DMS53 treated with DMSO at 0.1 percent for 48 hours (cell line): Measurements from ENCODE around the gene PRRT3.
"Not testable (repeated sequence)": the region's sequence is repeated elsewhere in the genome, so short reads cannot be mapped to it uniquely, and the experiment has no call there.

Experiments used
- DNase-seq: peaks from one replicate; lab custom pipeline; 2025; ENCODE audit not compliant: unreplicated experiment; lab: John Stamatoyannopoulos, UW

The PRRT3 gene

GRCh38 chr3:9947025-9947995, 4.9 kb downstream of the PRRT3 start:
- no peak for DNase-seq

DNA sequence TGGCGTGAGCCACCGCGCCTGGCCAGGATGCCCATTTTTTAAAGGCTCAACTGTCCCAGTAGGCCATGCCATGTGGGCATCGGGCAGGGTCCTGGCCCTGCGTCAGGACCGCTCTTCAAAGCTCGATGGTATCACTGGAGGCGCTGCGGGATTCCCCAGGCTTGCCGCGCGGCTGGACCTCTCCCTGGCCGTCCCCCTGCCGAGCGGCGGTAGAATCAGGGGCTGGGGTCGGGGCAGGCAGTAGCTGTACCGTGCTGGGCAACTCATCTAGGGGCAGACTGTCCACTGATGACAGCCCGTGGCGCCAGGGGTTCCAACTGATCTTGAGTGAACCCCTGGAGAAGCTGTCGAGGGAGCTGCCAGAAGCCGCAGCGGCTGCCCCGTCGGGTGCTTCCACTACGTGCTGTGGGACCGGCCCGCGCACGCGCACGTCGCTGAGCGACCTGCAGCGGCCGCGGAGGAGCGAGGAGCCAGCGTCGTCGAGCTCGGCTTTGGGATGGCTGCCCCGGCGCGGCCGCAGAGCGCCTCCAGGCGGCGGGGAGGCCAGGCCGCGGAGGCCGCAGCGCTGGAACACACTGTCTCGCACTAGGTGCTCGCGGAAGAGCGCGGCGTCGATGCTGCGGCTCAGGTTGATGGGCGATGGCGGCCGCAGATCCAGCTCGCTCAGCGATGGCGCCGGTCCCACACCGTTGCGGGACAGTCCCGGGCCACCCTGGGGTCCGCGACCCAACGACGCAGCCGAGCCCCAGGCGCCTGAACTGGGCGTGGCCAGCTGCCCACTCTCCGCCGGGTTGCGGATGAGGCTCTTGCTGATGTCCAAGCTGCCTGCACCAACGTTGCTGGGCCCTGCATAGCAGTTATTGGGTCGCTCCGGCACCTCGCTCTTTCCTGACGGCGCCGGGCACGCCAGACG, 5.8 kb downstream of the PRRT3 start:
- peak; percentile 45 for DNase-seq

DNA sequence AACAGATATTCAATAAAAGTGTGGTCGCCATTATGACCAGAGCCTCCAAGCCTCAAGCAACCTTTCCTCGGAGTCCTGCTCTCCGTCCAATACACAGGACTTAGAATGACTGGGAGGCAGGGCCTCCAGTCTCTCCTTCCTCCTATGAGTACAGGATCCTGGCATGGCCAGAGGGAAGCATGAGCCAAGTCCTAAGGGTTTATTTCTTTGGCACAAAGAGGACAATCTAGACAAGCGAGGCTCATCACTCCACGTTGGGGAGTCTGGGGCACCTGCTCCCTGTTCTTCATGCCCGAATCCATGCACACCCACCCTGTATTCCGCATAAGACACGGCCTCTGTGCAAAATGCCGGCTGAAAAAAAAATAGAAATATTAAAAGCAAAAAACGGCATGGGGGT, 6.8 kb downstream of the PRRT3 start:
- no peak for DNase-seq

DNA sequence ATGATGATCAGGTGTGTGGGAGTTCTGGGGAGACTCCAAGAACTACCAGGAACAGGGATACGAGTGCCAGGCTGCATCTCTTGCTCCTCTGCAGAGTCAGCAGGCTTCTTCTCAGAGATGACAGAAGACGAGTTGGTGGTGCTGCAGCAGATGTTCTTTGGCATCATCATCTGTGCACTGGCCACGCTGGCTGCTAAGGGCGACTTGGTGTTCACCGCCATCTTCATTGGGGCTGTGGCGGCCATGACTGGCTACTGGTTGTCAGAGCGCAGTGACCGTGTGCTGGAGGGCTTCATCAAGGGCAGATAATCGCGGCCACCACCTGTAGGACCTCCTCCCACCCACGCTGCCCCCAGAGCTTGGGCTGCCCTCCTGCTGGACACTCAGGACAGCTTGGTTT, 7.9 kb downstream of the PRRT3 start:
- DNase-seq = no peak

DNA sequence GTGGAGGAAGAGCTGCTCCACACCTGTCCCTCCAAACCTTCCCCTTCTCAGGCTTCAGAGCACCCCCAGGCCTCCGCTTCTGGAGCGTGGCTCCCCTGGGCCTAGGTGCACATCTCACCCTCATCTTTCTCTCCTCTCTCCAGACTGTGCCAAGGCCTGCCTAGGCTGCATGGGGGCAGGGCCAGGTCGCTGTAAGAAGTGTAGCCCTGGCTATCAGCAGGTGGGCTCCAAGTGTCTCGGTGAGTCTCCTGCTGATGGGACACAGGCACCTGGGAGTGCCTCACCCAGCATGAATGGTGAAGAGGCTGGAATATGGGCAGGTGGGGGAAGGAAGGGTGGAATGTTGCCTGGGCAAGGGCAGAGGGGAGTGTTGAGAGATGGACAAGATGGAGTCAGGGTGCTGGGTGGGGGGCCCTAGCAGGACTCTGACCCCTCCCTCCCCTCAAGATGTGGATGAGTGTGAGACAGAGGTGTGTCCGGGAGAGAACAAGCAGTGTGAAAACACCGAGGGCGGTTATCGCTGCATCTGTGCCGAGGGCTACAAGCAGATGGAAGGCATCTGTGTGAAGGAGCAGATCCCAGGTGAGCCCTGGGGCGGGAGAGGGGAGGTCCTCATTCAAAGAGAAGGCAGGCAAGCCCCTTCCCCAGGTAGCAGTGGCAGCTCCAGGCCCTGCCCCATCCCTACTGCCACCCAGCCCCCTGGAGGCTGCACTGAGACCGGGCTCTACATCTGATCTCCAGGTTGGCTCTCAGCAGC, 9.1 kb downstream of the PRRT3 start:
- DNase-seq = no peak

GRCh38 chr3:9942164-9942563, 10.0 kb downstream of the PRRT3 start:
- DNase-seq = no peak

DNA sequence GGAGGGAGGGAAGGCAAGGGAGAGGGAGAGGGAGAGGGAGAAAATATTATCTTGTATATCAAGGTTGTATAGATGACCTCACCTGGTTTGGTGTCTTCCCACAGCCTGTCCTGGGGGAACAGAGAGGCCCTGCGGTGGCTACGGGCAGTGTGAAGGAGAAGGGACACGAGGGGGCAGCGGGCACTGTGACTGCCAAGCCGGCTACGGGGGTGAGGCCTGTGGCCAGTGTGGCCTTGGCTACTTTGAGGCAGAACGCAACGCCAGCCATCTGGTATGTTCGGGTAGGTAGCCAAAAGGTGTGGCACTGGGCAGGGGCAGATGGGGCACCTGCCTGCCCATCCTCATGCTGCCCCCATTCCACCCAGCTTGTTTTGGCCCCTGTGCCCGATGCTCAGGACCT, 11.5 kb downstream of the PRRT3 start:
- no peak for DNase-seq

DNA sequence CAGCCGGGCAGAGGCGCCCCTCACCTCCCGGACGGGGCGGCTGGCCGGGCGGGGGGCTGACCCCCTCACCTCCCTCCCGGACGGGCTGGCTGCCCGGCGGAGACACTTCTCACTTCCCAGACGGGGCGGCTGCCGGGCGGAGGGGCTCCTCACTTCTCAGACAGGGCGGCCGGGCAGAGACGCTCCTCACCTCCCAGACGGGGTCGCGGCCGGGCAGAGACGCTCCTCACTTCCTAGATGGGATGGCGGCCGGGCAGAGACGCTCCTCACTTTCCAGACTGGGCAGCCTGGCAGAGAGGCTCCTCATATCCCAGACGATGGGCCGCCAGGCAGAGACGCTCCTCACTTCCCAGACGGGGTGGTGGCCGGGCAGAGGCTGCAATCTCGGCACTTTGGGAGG, 12.3 kb downstream of the PRRT3 start:
- DNase-seq = not testable (repeated sequence)

DNA sequence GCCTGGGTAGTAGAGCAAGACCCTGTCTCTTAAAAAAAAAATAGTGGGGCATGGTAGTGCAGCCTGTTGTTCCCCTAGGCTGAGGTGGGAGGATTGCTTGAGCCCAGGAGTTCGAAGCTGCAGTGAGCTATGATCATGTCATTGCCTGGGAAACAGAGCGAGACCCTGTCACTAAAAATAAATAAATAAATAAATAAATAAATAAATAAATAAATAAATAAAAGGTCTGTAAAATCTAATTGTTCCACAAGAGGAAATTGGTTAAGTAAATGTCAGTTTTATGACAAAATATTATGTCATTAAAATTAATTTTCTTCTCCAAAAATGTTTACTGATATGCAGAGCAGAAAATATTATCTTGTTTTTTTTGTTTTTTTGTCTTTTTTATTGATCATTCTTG, 13.2 kb downstream of the PRRT3 start:
- DNase-seq = no peak

- no peak for DNase-seq
Observed at GRCh38 chr3:9937486-9938238, 14.5 kb downstream of the PRRT3 start.

DNA sequence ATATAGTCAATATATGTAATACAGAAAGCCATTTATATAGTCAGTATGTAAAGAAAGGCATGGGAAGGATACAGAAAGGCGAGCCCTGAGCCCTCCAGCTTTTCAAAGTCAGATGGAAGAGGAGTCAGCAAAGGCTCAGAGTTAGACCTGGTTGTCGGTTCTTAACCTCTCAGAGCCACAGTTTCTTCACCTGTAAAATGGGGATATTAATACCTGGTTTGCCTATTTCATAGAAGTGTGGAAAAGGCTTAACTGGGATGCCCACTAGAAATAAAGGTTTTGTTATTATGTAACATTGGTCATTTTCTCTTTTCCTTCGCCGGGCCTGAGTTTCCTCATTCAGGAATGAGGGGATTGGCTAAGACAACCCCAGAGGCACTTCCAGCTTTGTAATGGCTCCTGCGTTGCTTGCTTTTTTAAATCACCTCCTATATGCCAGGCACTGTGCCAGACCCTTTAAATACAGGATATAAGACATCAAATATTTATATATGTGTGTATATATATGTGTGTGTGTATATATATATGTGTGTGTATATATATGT, 16.2 kb downstream of the PRRT3 start:
- no peak for DNase-seq

- no peak for DNase-seq
Observed at GRCh38 chr3:9934993-9935392, 17.2 kb downstream of the PRRT3 start.

DNA sequence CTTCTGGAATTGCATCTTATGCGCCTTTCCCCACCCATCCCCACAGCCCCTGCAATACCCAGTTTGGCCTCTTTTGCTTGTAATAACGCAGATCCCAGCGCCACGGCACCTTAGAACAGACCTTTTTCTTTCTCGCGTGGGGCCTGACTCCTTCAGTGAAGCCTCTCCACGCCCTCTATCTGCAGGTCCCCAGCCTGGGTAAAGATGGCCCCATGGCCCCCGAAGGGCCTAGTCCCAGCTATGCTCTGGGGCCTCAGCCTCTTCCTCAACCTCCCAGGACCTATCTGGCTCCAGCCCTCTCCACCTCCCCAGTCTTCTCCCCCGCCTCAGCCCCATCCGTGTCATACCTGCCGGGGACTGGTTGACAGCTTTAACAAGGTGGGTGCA, 18.0 kb downstream of the PRRT3 start:
- DNase-seq = no peak

- DNase-seq = peak; percentile 54
Observed at GRCh38 chr3:9933561-9934234, 18.5 kb downstream of the PRRT3 start, which contains the start of gene CRELD1. Gene CRELD1 (plus strand): TSS chr3:9933834. CDS start chr3:9934439, 605 bp downstream.

- DNase-seq = peak; percentile 16
Observed at GRCh38 chr3:9932843-9933560, 19.2 kb downstream of the PRRT3 start.

- DNase-seq = no peak
Observed at GRCh38 chr3:9932535-9932842, 19.7 kb downstream of the PRRT3 start.

DNA sequence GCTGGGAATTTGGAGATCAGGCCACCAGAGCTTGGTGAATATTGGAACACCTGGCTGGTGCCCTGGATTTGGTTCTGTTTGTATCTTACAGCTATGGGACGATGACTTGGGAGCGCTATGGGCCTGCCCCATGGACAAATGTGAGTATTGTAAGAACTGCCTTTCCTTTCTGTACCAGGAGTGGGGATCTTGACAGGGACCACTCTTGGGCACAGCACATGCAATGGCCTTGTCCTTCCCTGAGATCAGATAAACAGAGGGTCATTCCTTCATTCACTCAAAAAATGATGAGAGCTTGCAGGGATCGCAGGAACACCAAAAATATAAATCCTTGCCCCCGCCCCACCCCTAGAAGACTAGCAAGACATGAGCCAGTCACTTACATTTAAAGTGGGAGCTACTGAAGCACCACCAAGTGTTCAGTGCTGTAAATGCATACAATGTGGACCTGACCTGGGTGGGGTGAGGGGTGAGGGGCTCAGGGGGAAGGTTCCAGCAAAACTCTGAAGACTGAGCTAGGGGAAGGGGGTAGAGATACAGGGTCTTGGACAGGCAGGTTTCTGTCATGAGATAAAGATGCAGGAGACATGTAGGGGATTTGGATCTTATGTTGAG, 21.3 kb downstream of the PRRT3 start:
- no peak for DNase-seq

GRCh38 chr3:9928158-9928557, 24.1 kb downstream of the PRRT3 start:
- DNase-seq = no peak
